Activated CD8-positive, alpha-beta memory T cell treated with anti-CD3 and anti-CD28 coated beads, Interleukin-2, amount 50 U/mL, for 1 hour (primary cell): Measurements from ENCODE around the gene USO1.
"Not testable (repeated sequence)": the region's sequence is repeated elsewhere in the genome, so short reads cannot be mapped to it uniquely, and the experiment has no call there.

ENCODE experiments used
- DNase-seq: peaks from one replicate; pipeline ENCODE4 v3.0.0-alpha.2; 2020; ENCODE audit errors: extremely low read depth

Gene USO1, protein sequence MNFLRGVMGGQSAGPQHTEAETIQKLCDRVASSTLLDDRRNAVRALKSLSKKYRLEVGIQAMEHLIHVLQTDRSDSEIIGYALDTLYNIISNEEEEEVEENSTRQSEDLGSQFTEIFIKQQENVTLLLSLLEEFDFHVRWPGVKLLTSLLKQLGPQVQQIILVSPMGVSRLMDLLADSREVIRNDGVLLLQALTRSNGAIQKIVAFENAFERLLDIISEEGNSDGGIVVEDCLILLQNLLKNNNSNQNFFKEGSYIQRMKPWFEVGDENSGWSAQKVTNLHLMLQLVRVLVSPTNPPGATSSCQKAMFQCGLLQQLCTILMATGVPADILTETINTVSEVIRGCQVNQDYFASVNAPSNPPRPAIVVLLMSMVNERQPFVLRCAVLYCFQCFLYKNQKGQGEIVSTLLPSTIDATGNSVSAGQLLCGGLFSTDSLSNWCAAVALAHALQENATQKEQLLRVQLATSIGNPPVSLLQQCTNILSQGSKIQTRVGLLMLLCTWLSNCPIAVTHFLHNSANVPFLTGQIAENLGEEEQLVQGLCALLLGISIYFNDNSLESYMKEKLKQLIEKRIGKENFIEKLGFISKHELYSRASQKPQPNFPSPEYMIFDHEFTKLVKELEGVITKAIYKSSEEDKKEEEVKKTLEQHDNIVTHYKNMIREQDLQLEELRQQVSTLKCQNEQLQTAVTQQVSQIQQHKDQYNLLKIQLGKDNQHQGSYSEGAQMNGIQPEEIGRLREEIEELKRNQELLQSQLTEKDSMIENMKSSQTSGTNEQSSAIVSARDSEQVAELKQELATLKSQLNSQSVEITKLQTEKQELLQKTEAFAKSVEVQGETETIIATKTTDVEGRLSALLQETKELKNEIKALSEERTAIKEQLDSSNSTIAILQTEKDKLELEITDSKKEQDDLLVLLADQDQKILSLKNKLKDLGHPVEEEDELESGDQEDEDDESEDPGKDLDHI

DNA sequence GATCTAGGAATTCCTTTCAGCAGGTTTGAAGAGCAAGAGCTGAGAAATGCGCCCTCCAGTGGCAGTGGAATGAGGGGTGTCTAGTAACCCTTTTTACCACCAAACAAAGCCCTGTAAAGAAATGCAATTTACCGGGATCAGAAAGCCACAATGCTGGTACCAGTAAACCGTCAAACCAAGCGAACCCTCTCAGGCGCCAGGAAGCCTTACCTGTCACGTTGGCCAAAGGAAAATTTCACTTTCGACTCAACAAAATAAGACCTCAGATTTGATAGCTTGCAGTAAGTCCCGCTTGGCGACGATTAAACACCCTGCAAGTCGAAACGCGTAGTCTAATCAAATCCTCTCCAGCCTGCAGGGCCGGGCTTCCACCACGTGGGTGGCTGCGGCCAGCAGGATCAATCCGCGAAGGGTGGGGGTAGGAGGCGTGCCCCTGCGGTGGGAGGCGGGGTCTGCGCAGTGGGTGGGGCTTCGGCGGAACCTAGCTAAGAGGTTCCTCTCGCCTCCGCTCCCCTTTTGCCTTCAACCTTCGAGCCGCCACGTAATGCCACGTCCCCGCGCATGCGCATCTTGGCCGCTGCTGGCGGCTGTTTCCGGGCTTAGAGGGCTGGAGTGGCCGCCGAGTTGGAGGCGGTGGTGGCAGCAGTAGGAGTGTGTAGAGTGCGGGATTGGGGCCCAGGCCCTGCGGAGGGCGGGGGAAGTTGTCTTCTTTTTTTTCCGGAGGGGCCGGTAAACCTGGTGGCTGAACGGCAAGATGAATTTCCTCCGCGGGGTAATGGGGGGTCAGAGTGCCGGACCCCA is at the start of gene USO1:
Gene USO1 (plus strand): TSS at position 512 of the 801 bp plus-strand sequence. CDS start 243 bp downstream, at position 755.
- peak; percentile 95 for DNase-seq

DNA sequence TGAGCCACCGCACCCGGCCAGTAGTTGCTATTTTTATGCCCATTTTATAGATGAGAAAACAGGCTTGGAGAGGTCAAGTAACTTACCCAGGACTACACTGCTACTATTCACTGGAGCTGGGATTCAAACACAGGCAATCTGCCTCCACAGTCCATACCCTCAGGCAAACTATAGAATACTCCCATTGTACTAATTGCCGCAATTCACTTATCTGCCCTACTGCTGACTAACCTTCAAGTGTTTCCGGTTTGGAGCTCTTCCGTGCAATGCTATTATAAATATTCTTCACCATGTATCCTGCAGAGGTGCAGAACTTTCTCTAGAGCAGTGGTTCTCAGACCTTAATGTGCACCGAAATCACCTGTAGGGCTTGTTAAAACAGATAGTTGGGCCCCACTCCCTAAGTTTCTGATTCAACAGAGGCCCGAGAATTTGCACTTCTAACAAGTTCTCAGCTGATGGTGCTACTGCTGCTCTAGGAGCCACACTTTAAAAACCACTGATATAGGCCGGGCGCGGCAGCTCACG is 49.3 kb upstream of the USO1 start:
- no peak for DNase-seq

DNA sequence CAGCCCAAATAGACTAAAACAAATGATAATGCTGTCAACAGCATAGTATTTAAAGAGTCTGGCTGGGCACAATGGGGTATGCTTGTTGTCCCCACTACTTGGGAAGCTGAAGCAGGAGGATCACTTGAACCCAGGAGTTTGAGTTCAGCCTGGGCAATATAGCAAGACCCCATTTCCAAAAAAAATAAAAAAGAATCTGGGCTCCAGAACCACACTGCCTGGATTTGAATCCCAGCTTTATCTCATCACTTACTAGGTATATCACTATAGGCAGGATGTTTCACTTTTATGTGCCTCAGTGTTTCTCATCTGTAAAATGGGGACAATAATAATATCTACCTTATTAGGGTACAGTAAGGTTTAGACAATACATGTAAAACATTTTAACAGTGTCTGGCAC is 45.9 kb upstream of the USO1 start:
- DNase-seq: no peak

DNA sequence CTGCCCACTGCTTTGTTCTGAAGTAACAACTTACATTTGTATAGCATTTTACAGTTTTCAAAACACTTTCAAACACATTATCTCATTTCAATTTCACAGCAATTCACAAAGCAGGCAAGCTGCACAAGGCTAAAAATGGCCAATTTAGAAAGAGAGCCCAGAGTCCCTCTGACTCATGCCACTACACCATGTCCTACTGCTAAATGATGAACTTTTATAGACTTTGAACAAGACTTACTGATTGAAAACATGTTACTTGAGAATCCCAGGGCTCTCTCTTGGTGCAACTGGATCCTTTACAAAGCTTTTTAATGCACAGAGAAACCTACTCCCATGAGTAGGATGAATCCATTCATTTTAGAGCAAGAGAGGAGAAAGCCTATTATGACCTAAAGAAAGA is 45.4 kb upstream of the USO1 start:
- no peak for DNase-seq

DNA sequence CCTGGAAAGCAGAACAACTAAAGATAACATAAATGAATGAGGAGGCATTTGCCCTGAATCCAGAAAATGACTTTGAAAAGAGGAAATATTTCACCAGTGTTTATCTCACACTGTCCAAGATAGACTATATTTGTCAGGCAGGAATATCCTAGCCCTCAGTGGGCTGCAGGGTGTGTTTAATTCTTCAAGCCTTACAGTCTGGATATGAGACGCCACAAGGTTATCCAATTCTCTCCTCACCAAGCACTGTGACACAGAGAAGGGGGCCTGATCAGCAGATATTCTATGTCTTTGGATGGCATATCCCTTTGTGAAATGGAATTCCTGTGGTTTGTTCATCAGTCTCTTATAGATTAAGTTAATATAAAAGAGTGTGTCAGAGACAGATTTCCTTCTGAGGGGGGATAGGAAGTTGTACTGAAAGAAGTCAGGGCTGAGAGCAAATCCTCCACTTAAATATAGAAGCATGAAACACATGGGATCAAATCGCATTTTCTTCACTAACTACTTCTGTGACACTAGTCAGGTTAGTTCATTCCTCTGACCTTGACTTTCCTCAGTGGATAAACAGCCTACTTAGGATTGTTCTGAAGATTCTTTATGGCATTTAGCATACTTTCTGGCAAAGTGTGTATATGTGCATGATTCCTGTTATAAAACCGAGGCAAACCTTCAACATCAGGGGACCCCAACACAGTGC is 44.4 kb upstream of the USO1 start:
- DNase-seq: no peak

DNA sequence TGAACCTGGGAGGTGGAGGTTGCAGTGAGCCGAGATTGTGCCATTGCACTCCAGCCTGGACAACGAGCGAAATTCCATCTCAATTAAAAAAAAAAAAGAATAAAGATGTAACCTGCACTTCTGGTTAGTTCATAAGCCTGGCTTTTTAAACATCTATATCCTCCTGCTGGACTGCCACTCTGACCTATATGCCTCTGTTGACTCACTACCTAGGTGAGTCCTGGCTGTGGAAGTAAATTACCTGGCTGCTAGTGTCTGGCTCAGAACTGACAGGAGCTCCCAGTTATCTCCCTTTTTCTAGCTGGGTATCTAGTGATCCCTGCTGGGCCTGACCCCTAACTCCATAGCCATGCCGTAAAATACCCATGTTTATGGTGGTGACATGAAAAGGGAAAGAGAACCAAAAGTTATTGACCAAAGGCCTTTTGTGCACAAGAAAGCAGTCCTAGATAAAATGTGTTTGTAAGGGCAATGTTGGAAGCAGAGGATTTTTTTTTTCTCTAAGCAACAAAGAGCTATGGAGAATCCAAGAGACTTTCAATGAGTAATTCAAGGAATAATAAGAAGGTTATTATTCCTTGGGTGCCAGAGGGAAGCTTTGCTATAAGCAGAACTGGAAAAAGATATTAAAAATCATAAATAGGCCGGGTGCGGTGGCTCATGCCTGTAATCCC is 40.8 kb upstream of the USO1 start:
- no peak for DNase-seq

DNA sequence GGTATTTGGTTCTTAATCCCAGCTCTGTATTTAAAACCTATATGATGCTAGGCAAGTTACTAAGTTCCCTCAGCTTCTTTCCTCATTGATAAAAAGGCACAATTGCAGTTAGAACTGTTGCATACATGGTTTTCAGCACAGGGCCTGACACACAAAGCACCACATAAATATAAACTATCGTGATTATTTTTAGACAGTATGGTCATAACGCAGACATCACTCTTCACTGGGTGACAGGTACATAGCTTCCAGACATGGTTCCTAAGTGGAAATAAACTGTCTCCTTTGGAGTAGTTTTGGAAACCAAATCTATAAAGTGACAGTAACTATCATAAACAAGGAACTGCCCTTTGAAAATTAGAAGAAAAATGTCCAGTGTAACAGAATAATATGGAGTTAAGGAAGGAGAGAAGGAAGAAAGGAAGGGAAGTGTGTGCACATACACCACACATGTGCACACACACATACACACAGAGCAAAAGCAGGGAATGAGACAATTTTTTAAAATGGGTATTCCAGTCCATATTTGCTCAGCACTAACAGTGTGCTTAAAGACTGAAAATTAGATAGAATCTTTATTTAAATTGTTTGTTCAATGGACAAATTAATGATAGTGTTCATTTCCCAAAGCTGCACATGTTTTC is 38.7 kb upstream of the USO1 start:
- DNase-seq: no peak

DNA sequence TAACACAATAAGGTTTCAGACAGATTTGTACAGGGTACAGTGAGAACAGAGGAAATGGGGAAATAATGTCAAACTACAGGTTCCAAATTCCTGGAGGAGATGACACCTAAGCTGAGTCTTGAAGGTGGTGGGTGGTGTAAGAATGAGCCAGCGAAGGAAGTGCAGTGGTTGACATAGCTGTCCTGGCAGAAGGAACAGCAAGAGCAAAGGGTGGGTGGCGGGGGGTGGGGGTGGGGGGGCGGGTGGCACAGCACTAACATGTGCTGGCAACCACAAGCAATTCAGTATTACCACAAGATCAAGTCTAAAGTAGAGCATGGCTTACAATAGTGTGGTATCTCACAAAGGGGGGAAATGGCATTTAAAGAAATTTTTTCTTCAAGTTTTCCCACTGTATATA is 38.0 kb upstream of the USO1 start:
- peak; percentile 35 for DNase-seq

DNA sequence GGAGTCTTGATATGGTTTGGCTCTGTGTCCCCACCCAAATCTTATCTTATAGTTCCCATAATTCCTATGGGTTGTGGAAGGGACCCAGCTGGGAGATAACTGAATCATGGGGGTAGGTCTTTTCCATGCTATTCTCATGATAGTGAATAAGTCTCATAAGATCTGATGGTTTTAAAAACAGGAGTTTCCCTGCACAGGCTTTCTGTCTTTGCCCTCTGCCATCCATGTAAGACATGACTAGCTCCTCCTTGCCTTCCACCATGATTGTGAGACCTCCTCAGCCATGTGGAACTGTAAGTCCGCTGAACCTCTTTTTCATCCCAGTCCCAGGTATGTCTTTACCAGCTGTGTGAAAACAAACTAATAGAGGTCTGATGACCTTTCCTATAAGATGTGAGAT is 37.3 kb upstream of the USO1 start:
- not testable (repeated sequence) for DNase-seq

DNA sequence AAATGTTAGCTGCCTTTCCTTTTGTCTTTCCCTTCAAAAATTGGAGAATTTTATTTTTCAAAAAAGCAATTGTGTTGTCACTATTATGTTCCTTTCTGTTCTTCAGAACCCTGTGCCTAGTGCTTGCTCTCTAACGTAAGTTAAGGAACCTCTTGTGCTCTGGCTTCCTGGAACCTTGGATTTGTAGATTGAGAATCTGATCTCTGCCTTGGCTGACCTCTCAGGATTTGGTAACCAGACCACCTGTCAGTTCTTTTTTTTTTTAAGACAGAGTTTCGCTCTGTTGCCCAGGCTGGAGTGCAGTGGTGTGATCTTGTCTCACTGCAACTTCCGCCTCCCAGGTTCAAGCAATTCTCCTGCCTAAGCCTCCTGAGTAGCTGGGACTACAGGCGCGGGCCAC is 32.3 kb upstream of the USO1 start:
- not testable (repeated sequence) for DNase-seq

DNA sequence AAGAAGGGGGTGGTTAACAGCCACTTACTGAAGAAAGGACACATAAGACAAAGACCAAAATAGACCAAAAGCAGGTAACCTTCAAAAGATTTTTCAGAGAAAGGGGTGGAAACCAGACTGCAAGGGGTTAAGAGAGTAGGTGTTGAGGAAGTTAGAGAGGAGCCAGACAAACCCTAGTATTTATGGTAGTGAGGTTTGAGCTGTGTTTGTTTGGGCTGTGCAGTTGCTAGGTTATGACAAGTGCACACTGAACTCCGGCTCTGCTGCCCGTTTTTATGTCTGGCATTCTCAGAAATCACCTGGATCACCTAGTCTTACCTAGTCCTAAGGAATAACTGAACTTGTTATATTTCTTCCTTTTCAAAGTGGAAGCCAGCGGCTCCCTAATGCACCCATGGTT is 28.3 kb upstream of the USO1 start:
- DNase-seq: peak; percentile 36

DNA sequence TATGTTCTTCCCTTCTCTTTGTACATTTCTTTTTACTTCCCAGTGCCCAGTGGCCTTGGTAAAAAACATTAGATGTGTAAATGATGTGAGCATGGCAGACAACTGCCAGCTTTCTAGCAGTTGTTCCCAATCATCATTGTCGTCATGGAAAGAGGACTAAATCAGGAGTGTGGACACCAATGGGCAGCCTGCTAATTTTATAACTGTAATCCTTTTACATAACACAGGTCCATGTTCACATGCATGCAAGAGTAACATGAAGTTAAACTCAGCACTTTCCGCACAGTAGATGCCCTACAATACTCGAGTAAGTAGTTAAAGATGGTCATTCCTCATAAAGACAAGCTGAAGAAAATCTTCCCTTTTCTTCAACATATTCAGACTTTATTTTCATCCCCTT is 27.8 kb upstream of the USO1 start:
- no peak for DNase-seq

DNA sequence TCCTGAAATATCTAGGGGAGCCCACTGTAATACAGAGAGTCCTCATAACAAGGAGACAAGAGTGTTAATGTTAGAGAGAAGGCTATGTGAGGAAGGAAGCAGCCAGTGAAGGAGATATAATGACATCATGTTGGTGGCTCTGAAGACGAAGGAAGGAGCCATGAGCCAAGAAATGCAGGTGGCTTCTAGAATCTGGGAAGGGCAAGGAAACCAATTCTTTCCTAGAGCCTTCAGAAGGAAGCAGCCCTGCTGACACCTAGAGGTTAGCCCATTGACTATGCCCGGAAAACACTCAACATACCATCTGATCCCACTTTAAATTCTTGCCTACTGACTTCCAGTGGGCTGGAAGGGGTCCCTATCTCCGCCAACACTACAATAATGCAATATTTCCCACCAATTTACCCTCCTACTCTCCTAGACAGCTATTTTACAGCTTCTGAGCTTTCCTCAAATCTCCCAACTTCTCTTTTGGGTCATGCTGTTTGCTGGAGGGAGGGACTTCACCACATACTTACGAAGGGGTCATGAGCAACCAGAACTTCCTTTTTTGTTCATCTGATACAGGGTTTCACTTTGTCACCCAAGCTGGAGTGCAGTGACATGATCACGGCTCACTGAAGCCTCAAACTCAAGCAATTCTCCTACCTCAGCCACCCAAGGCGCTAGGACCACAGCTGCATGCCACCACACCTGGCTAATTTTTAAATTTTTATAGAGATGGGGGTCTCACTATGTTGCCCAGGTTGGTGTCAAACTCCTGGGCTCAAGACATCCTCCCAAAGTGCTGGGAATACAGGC is 26.0 kb upstream of the USO1 start:
- no peak for DNase-seq

DNA sequence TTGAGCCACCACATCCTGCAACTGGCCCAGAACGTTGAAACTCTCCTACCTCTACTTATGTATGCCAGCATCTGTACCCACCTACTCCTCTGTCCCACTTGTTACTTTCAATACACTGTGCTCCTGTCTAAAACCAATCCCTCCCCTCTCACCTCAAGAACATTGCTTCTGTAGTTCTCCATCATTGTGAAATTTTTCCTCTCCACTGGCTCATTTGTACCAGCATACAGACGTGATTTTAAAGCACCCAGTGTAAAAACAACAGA is 25.5 kb upstream of the USO1 start:
- DNase-seq: no peak

DNA sequence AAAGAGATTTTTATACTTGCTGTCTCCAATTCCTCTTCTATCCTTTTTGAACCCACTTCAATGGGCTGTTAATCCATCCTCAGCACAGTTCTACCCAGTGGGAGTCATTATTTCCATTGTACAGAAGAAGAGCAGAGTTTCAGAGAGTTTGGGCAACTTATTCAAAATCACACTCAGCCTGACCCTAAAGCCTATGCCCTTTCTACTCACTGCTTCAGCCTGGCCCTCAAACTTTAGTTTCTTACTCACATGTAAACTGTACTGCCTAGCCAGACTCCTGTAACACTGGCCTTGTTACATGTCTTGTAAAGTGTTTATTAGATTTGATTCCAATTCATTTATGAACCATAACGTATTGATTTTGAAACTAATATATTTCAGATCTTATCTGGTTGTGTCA is 25.1 kb upstream of the USO1 start:
- DNase-seq: no peak

DNA sequence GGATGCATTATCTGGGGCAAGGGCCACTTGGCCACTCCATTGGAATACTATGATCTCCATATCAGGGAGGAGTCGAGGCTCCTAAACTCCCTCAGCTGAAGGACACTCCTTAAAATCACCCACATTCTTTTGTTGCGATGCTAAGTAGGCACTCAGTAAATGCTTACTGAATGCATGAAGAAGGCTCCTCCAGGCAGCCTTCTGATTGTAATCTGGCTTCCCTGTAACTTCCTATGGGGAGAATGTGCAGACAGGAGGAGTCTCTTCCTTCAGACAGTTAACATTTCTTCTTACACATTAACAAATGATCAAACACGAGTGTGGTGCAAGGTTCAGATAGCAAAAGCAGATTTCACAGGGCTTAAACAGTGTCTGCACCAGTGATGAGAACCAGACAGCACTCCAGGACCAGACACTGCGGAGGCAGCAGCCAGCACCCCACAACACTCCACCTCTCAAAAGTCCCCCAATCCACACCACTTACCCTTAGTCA is 21.4 kb upstream of the USO1 start:
- no peak for DNase-seq

DNA sequence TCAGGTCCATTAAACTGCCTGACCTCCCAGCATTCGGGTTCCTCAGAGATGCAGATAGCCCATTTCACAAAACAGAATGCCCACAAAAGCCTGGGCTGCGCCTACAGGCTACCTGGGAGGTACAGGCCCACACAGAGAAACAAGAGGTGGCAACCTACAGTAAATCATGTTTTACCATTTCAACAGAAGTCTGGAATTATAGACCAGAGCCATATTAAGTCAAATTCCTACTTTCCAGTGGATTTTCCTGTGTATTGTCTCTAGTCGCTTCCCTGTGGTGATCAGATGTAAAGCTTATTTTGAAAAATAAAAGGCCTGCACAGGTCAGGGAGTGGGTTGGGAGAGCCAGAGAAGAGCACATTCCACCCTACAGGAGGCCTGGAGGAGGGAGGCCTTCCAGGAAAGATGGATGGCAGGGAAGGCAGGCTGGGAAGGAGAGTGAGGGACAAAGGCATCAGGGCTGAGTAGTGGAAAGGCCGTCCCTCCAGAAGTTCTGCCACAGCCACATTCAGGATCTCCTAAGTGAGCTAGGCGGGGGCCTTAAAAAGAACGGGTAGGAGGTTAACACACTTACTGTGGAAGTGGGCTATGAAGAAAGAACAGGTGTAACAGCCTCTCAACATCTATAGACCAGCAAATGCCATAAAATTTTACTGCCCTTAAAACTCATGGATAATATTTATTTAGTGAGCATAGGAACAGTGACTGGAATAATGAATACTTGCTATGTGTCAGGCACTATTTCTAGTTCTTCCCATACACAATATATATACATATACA is 19.0 kb upstream of the USO1 start:
- no peak for DNase-seq

DNA sequence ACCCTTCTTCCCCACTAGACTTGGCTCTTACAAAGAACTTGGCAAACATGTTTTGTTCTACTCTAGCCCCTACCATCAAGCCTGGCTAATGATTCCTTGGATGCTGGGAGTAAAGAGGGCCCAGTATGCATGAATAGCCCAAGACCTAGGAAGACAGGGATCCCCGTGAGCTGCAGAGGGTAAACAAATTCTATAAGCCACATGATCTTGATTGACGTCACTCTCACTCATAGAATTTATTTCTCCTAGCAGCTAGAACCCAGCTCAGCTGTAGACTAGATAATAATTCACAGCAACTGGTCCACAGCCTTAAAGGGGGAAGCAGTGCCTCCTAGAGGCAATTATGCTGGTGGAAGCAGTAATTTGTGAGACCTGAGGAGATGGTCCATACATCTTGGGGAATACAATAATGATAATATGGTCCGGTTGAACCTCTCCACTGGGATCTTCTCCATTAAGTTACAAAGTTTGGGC is 16.1 kb upstream of the USO1 start:
- DNase-seq: no peak
